WTC11 (cell line): Measurements from ENCODE around the gene CDC20.

Experiments used
- ATF2 ChIP-seq: sonication (generic); formaldehyde crosslinking; IDR thresholded peaks from 2 replicates; pipeline ENCODE4 v1.8.1; 2022; ENCODE audit warnings: low read depth, missing genetic modification reagents, borderline replicate concordance
- CREB1 ChIP-seq: sonication (generic); formaldehyde crosslinking; IDR thresholded peaks from 2 replicates; pipeline ENCODE4 v1.8.0; 2023; ENCODE audit warnings: mild to moderate bottlenecking, missing genetic modification reagents
- CTCF ChIP-seq: fragments of 200-600 bp; IDR thresholded peaks from 2 replicates; pipeline ENCODE4 v1.8.0; 2022; ENCODE audit warnings: antibody characterized with exemption
- ELF4 ChIP-seq: sonication (generic); formaldehyde crosslinking; IDR thresholded peaks from 2 replicates; pipeline ENCODE4 v1.8.1; 2022; ENCODE audit warnings: low read depth, mild to moderate bottlenecking, moderate library complexity, missing genetic modification reagents
- ETV6 ChIP-seq: sonication (generic); formaldehyde crosslinking; IDR thresholded peaks from 2 replicates; pipeline ENCODE4 v1.8.1; 2022; ENCODE audit warnings: mild to moderate bottlenecking, missing genetic modification reagents
- MAX ChIP-seq: sonication (generic); formaldehyde crosslinking; IDR thresholded peaks from 2 replicates; pipeline ENCODE4 v1.8.0; 2022; ENCODE audit warnings: mild to moderate bottlenecking, missing genetic modification reagents
- MXD4 ChIP-seq: fragments of 250-450 bp; sonication (Bioruptor Pico); IDR thresholded peaks from 2 replicates; pipeline ENCODE4 v1.8.0; 2021; ENCODE audit warnings: mild to moderate bottlenecking, moderate library complexity, borderline replicate concordance
- NFYB ChIP-seq: sonication (generic); formaldehyde crosslinking; conservative IDR thresholded peaks from 2 replicates; pipeline ENCODE4 v1.8.0; 2022; ENCODE audit warnings: low read depth, missing genetic modification reagents
- NR3C1 ChIP-seq: sonication (generic); formaldehyde crosslinking; conservative IDR thresholded peaks from 2 replicates; pipeline ENCODE4 v1.8.1; 2023; ENCODE audit warnings: low read depth, mild to moderate bottlenecking, missing genetic modification reagents
- OVOL2 ChIP-seq: fragments of 250-450 bp; sonication (Bioruptor Pico); IDR thresholded peaks from 2 replicates; pipeline ENCODE4 v1.9.0; 2021; ENCODE audit warnings: mild to moderate bottlenecking, borderline replicate concordance
- RELA ChIP-seq: sonication (generic); formaldehyde crosslinking; IDR thresholded peaks from 2 replicates; pipeline ENCODE4 v1.8.1; 2022; ENCODE audit warnings: missing genetic modification reagents, mild to moderate bottlenecking, borderline replicate concordance
- SMAD3 ChIP-seq: sonication (generic); formaldehyde crosslinking; IDR thresholded peaks from 2 replicates; pipeline ENCODE4 v1.8.0; 2022; ENCODE audit warnings: missing genetic modification reagents, mild to moderate bottlenecking, borderline replicate concordance
- TCF7 ChIP-seq: sonication (generic); formaldehyde crosslinking; IDR thresholded peaks from 2 replicates; pipeline ENCODE4 v1.8.0; 2022; ENCODE audit warnings: mild to moderate bottlenecking, low read depth, missing genetic modification reagents, moderate library complexity
- USF1 ChIP-seq: sonication (generic); formaldehyde crosslinking; IDR thresholded peaks from 2 replicates; pipeline ENCODE4 v1.8.0; 2022; ENCODE audit warnings: mild to moderate bottlenecking, missing genetic modification reagents

GRCh38 chr1:43402089-43402865 is 43.5 kb downstream of the CDC20 start:
- TF ChIP-seq RELA (no peak), OVOL2 (CRISPR knock-in tag) (no peak), NR3C1 (CRISPR knock-in tag) (no peak), ELF4 (CRISPR knock-in tag) (no peak), USF1 (CRISPR knock-in tag) (no peak), CTCF (no peak), CREB1 (CRISPR knock-in tag) (no peak), MXD4 (CRISPR knock-in tag) (no peak), SMAD3 (no peak), ATF2 (CRISPR knock-in tag) (no peak), NFYB (CRISPR knock-in tag) (no peak), ETV6 (CRISPR knock-in tag) (no peak), TCF7 (CRISPR knock-in tag) (no peak), MAX (no peak)
